Loucy (cell line): ENCODE measurements around the gene DLD.

Experiments used
- H2AFZ ChIP-seq: fragments of 200-600 bp; sonication (generic); 2 replicates; pipeline ENCODE4 v1.6.0; 2016; ENCODE audit warnings: antibody characterized with exemption, mild to moderate bottlenecking, low read length, moderate library complexity
- H3F3A ChIP-seq: fragments of 200-600 bp; 2 replicates; pipeline ENCODE4 v1.6.0; 2016; ENCODE audit warnings: antibody characterized with exemption, low read depth, mild to moderate bottlenecking
- H3K27me3 ChIP-seq: fragments of 200-600 bp; sonication (generic); 2 replicates; pipeline ENCODE4 v1.6.1; 2014; ENCODE audit warnings: low read length, mild to moderate bottlenecking; ENCODE audit not compliant: insufficient read depth, poor library complexity, severe bottlenecking
- H3K36me3 ChIP-seq: fragments of 200-600 bp; sonication (generic); 2 replicates; pipeline ENCODE4 v1.6.1; 2016; ENCODE audit warnings: low read length; ENCODE audit not compliant: insufficient read depth
- H3K4me1 ChIP-seq: fragments of 200-600 bp; sonication (generic); 2 replicates; pipeline ENCODE4 v1.5.1; 2014; ENCODE audit warnings: low read length, mild to moderate bottlenecking; ENCODE audit not compliant: insufficient read depth, poor library complexity, severe bottlenecking
- H3K4me2 ChIP-seq: fragments of 200-600 bp; sonication (generic); 2 replicates; pipeline ENCODE4 v1.6.0; 2014; ENCODE audit warnings: antibody characterized with exemption, low read length, low read depth, mild to moderate bottlenecking; ENCODE audit not compliant: poor library complexity, severe bottlenecking
- H3K4me3 ChIP-seq: fragments of 200-600 bp; sonication (generic); 2 replicates; pipeline ENCODE4 v1.5.1; 2014; ENCODE audit warnings: low read length, mild to moderate bottlenecking, mixed read lengths; ENCODE audit not compliant: poor library complexity, severe bottlenecking
- H3K79me2 ChIP-seq: fragments of 200-600 bp; sonication (generic); 2 replicates; pipeline ENCODE4 v1.6.1; 2014; ENCODE audit warnings: low read length; ENCODE audit not compliant: insufficient read depth
- H3K9ac ChIP-seq: fragments of 200-600 bp; sonication (generic); 2 replicates; pipeline ENCODE4 v1.6.0; 2014; ENCODE audit warnings: mild to moderate bottlenecking, low read depth, low read length, moderate library complexity; ENCODE audit not compliant: poor library complexity, severe bottlenecking
- H3K9me2 ChIP-seq: fragments of 200-600 bp; sonication (generic); replicated peaks from 2 replicates; pipeline ENCODE4 v1.6.1; 2016; ENCODE audit warnings: low read depth, low read length, mixed read lengths
- H3K9me3 ChIP-seq: fragments of 200-600 bp; sonication (generic); 2 replicates; pipeline ENCODE4 v1.6.1; 2014; ENCODE audit warnings: mild to moderate bottlenecking, antibody characterized with exemption, low read length, low read depth; ENCODE audit not compliant: insufficient read depth
- H4K20me1 ChIP-seq: fragments of 200-600 bp; sonication (generic); 2 replicates; pipeline ENCODE4 v1.6.0; 2014; ENCODE audit warnings: antibody characterized with exemption, low read length, mild to moderate bottlenecking; ENCODE audit not compliant: insufficient read depth, poor library complexity, severe bottlenecking
- CTCF ChIP-seq: fragments of 200-600 bp; sonication (generic); conservative IDR thresholded peaks from 2 replicates; pipeline ENCODE4 v1.5.1; 2014; ENCODE audit warnings: mild to moderate bottlenecking, antibody characterized with exemption, low read length
- EZH2phosphoT487 ChIP-seq: fragments of 200-600 bp; IDR thresholded peaks from 2 replicates; pipeline ENCODE4 v1.6.1; 2018; ENCODE audit warnings: antibody characterized with exemption, mild to moderate bottlenecking, moderate library complexity, borderline replicate concordance

The DLD gene

GRCh38 chr7:107877731-107878382 lies 13.1 kb upstream of the DLD start:
- TF ChIP-seq CTCF: no peak
- no peak for TF ChIP-seq EZH2phosphoT487
- H3K79me2 ChIP-seq: no peaks in the 10 kb centered on the region
- no peaks in the 10 kb centered on the region for H3F3A ChIP-seq
- H3K9me2 ChIP-seq: no peaks in the 10 kb centered on the region
- H3K4me1 ChIP-seq: no peaks in the 10 kb centered on the region
- no peaks in the 10 kb centered on the region for H3K36me3 ChIP-seq
- H3K9me3 ChIP-seq: no peaks in the 10 kb centered on the region
- no peak overlapping the region for H2AFZ ChIP-seq
- H3K4me3 ChIP-seq: no peak overlapping the region
- H3K9ac ChIP-seq: no peak overlapping the region
- no peak overlapping the region for H3K4me2 ChIP-seq
- H4K20me1 ChIP-seq: no peaks in the 10 kb centered on the region
- no peaks in the 10 kb centered on the region for H3K27me3 ChIP-seq

- H3K9ac ChIP-seq: no peak overlapping the region
- no peaks in the 10 kb centered on the region for H3K36me3 ChIP-seq
- H4K20me1 ChIP-seq: no peaks in the 10 kb centered on the region
- H3K4me1 ChIP-seq: no peaks in the 10 kb centered on the region
- no peaks in the 10 kb centered on the region for H3F3A ChIP-seq
- H3K9me3 ChIP-seq: no peaks in the 10 kb centered on the region
- H3K9me2 ChIP-seq: no peaks in the 10 kb centered on the region
- no peaks in the 10 kb centered on the region for H3K79me2 ChIP-seq
- no peaks in the 10 kb centered on the region for H3K27me3 ChIP-seq
- H2AFZ ChIP-seq: no peak overlapping the region
- no peak overlapping the region for H3K4me3 ChIP-seq
- TF ChIP-seq CTCF (no peak), EZH2phosphoT487 (no peak)
- no peak overlapping the region for H3K4me2 ChIP-seq
Measured at GRCh38 chr7:107878636-107879035, 12.3 kb upstream of the DLD start.

- TF ChIP-seq CTCF: peak; percentile 92
- TF ChIP-seq EZH2phosphoT487: no peak
- Histone ChIP-seq H3K4me2 (peak overlapping the region; percentile 49), H3F3A (no peaks in the 10 kb centered on the region), H2AFZ (peak overlapping the region; percentile 82), H3K4me3 (peak overlapping the region; percentile 44), H3K36me3 (no peaks in the 10 kb centered on the region), H4K20me1 (no peaks in the 10 kb centered on the region), H3K9ac (no peak overlapping the region), H3K9me3 (no peaks in the 10 kb centered on the region), H3K4me1 (no peaks in the 10 kb centered on the region), H3K9me2 (no peaks in the 10 kb centered on the region), H3K79me2 (no peaks in the 10 kb centered on the region), H3K27me3 (no peaks in the 10 kb centered on the region)
Measured at GRCh38 chr7:107879400-107880035, 11.5 kb upstream of the DLD start.
